CD4-positive, alpha-beta T cell treated with Interleukin-17A for 1 hour (primary cell): ENCODE measurements around the gene WAPL.
"Not testable (repeated sequence)": the region's sequence is repeated elsewhere in the genome, so short reads cannot be mapped to it uniquely, and the experiment has no call there.

ENCODE experiments used
- DNase-seq: peaks from one replicate; pipeline ENCODE4 v3.0.0-alpha.2; 2020

Gene WAPL

GRCh38 chr10:86521678-86522509 is at the start of gene WAPL:
TSS of gene WAPL (minus strand) at chr10:86521792. CDS start at chr10:86518069, 3,723 bp downstream.
- DNase-seq = peak; percentile 93

- no peak for DNase-seq
Observed at GRCh38 chr10:86569335-86569734, 47.7 kb upstream of the WAPL start.

GRCh38 chr10:86566518-86566917 is 44.9 kb upstream of the WAPL start:
- DNase-seq = not testable (repeated sequence)

DNA sequence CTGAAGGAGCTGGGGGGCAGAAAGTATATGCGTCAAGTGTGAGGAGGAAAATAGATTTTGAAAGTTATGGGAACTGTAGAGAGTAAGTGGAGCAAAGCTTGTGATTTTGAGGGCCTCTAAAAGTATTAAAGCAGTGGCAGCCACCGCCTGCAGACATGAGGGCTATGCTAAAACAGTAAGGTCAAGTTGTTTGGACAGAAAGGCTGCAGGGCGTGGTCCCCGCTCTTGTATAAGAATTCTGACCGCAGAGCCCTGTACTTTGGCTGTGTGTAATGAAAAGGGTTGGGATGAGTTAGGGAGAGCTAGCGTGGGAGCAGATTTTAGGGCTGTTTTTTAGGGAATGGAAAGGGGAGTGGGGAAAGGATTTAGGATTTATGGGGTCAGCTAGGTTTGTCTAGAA is 41.7 kb upstream of the WAPL start:
- not testable (repeated sequence) for DNase-seq

GRCh38 chr10:86558695-86559094 is 37.1 kb upstream of the WAPL start:
- not testable (repeated sequence) for DNase-seq

DNA sequence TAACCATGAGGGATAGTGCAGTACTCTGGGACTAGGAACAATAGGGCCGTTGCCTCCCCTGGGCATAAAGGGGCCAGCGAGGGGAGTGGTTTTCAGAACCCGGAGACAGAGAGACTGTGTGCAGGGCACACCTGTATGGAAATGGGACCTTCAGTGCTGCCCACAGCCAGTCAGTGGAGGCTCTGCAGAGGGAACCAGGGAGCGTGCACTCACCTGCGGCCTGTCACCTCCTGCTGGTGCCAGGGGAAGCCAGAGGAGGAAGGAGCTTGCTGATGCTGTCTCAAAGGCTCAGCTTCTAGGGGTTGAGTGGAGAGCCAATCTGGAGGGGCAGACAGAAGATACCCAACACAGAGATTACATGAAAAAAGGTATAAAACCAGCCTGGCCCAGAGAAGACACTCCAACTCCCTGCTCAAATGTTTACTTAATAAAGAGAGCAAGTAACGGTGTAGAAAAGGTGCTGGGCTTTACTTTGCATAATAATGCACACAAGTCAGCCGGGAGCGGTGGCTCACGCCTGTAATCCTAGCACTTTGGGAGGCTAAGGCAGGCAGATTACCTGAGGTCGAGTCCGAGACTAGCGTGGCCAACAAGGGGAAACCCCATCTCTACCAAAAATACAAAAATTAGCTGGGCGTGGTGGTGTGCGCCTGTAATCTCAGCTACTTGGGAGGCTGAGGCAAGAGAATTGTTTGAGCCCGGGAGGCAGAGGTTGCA is 35.5 kb upstream of the WAPL start:
- no peak for DNase-seq

GRCh38 chr10:86556532-86556931 is 34.9 kb upstream of the WAPL start:
- DNase-seq = no peak

DNA sequence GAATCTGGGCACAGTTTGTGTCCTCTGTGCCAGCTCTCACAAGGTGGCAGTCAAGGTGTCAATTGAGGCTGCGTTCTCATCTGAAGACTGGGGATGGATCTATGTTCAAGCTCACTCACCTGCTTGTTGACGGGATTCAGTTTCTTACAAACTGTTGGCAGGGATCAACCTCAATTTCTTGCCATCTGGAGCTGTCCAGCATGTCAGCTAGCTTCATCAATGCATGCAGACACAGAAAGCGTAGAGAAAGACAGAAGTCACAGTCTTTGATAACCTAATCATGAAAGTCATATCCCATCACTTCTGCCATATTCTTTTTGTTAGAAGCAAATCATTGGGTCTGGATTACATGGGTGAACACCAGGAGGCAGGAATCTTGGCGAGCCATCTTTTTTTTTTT is 32.0 kb upstream of the WAPL start:
- DNase-seq = no peak

GRCh38 chr10:86553213-86553612 is 31.6 kb upstream of the WAPL start:
- no peak for DNase-seq

DNA sequence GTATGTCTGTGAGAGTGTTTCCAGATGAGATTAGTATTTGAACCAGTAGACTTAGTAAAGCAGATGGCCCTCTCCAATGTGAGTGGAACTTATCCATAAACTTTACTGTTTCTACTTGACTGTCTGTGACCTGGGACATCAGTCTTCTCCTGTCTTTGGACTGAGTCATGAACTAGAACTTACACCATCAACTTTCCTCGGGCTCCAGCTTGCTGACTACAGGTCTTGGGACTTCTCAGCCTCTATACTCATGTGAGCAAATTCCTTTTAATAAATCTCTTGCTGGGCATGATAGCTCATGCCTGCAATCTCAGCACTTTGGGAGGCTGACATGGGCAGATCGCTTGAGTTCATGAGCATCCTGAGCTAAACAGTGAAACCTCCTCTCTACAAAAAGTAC is 25.7 kb upstream of the WAPL start:
- no peak for DNase-seq

DNA sequence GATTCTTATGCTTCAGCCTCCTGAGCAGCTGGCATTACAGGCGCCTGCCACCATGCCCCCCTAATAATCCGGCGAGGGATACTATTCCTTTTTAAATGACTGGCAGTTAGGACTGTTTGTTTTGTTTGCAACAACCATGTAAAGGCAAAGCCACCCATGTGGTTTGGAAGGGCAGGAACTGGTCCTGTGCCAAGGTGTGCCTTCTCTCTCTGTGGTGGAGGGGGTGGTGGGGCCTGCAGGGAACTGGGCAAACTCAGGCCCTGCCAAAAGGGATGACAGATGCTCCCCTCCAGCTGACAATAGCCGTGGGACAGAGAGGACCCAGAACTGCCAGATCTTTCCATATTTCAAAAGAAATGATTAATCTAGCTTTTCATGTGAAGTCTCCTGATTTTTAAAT is 23.5 kb upstream of the WAPL start:
- no peak for DNase-seq

DNA sequence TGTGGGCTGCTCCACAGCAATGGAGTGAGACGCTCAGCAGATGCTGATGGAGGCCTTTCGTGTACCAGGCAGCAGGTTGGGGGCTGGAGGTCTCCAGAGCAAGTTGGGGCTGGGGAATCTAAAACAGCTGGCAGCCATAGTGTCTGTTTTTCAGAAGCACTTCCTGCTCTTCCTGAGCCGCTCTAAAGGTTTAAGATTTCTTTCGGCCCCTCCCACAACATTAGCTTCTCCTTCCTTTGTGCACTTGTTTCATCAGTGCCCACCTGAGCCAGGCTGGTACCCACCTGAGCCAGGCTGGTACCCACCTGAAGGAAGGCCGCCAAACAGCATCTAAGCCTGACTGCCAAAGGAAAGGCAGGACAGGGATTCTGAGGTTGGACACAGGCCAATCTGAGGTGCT is 18.4 kb upstream of the WAPL start:
- DNase-seq = no peak

- no peak for DNase-seq
Observed at GRCh38 chr10:86538547-86538946, 17.0 kb upstream of the WAPL start.

DNA sequence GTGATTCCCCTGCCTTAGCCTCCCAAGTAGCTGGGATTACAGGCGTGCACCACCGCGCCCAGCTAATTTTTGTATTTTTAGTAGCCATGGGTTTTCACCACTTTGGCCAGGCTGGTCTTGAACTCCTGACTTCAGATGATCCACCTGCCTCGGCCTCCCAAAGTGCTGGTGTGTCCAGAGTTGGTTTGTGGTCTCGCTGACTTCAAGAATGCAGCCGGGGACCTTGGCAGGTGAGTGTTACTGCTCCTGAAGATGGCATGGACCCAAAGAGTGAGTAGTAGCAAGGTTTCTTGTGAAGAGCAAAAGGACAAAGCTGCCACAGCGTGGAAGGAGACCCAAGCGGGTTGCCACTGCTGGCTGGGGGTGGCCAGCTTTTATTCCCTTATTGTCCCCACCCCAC is 16.4 kb upstream of the WAPL start:
- not testable (repeated sequence) for DNase-seq

- peak; percentile 74 for DNase-seq
Observed at GRCh38 chr10:86536294-86536861, 14.8 kb upstream of the WAPL start.

GRCh38 chr10:86535132-86535882 is 13.7 kb upstream of the WAPL start:
- peak; percentile 40 for DNase-seq

- DNase-seq = no peak
Observed at GRCh38 chr10:86533328-86533727, 11.7 kb upstream of the WAPL start.

- DNase-seq = not testable (repeated sequence)
Observed at GRCh38 chr10:86528736-86529135, 7.1 kb upstream of the WAPL start.

DNA sequence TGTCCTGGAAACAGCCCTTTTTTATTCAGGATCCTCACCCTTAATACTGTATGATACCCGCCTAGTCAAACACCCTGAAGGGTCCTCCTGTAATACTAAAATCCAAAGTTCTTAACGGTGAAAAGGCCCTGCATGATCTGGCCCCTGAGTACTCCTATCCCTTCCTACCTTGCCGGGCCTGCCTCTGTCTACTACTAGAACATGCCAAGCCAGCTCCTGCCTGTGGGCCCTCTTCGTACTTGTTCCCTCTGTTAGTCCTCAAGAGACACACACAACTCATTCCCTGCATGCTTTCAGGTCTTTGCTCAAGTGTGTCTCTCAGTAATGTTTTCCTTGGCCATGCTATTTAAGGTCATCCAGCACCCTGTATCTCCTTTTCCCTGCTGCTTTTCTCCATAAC is 5.0 kb upstream of the WAPL start:
- DNase-seq = no peak

DNA sequence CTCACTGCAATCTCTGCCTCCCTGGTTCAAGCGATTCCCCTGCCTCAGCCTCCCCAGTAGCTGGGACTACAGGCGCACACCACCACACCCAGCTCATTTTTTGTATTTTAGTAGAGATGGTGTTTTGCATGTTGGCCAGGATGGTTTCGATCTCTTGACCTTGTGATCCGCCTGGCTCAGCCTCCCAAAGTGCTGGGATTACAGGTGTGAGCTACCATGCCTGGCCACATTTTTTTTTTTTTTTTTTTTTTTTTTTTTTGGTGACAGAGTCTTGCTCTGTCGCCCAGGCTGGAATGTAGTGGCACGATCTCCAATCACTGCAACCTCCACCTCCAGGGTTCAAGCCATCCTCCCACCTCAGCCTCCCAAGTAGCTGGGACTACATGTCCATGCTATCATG is 4.1 kb upstream of the WAPL start:
- DNase-seq = not testable (repeated sequence)

GRCh38 chr10:86524225-86524962 is 2.8 kb upstream of the WAPL start:
- no peak for DNase-seq

GRCh38 chr10:86523348-86523747 is 1.8 kb upstream of the WAPL start:
- DNase-seq = no peak

GRCh38 chr10:86522510-86522855 is 891 bp upstream of the WAPL start:
- DNase-seq = peak; percentile 15
